Activated CD4-positive, alpha-beta T cell treated with anti-CD3 and anti-CD28 coated beads for 4 hours (primary cell): Measurements from ENCODE around the gene TSPAN4.

Source experiments
- DNase-seq, 2 donors: peaks; one replicate each; pipeline ENCODE4 v3.0.0-alpha.2; 2020

Gene TSPAN4

GRCh38 chr11:853682-854448, 11.2 kb downstream of the TSPAN4 start:
- no peak for DNase-seq

GRCh38 chr11:854601-855329, 12.1 kb downstream of the TSPAN4 start:
- no peak for DNase-seq

DNA sequence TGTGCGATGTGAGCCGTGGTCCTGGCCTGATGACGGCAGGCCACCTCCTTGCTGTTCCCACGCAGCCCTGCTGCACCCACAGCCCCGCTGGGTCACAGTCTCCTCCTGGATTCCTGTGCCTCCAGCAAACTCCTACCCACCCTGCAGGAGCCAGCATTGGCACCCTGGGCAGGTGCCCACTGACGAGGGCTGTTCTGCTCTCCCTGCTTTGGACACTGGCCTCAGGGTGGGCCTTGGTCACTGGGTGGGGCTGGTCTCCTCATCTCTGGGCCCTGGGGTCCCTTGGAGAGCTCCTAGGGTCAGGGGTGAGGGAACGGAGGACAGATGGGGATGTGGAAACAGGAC, 12.7 kb downstream of the TSPAN4 start:
- DNase-seq, result no peak

- DNase-seq, result no peak
Observed at GRCh38 chr11:855796-856195, 13.1 kb downstream of the TSPAN4 start.

GRCh38 chr11:856397-856796, 13.7 kb downstream of the TSPAN4 start:
- no peak for DNase-seq

DNA sequence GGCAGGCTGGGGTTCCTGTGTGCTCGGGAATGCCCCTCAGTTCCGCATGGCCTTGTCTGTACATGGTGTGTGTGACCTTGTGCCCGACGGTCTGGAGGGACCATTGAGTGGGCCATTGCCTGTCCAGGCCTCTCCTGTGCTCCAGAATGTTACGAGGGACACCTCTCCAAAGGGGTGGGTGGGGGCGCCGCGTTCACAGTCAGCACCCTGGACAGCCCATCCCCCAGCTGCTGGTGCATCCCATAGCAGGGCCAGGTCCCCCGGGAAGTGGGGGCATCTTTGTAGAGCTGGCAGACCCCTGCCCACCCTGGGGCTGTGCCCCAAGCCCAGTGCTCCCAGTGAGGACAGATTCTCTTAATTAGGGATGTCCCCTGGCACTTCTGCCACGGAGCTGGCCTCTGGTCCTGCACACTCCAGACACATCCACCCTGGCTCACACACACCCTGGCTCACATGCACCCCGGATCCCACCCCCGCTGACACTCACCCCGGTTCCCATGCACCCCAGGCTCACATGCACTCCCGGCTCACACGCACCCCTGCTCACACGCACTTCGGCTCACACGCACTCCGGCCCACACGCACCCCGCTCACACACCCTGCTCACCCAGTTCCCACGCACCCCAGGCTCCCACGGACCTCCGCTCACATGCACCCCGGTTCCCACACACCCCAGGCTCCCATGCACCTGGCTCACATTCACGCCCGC, 15.6 kb downstream of the TSPAN4 start:
- no peak for DNase-seq

DNA sequence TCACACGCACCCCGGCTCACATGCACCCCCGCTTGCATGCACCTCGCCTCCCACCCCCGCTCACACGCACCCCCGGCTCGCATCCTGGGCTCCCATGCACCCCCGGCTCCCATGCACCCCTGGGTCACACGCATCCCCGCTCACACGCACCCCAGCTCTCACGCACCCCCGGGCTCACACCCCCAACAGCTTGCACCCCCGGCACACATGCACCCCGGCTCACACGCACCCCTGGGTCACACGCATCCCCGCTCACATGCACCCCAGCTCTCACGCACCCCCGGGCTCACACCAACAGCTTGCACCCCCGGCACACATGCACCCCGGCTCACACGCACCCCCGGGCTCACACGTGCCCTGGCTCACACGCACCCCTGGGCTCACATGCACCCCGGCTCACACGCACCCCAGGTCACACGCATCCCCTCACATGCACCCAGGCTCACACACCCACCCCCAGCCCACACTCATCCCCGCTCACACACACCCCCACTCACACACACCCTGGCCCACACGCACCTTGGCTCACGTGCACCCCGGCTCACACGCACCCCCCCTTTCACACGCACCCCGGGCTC, 16.2 kb downstream of the TSPAN4 start:
- DNase-seq, result no peak

DNA sequence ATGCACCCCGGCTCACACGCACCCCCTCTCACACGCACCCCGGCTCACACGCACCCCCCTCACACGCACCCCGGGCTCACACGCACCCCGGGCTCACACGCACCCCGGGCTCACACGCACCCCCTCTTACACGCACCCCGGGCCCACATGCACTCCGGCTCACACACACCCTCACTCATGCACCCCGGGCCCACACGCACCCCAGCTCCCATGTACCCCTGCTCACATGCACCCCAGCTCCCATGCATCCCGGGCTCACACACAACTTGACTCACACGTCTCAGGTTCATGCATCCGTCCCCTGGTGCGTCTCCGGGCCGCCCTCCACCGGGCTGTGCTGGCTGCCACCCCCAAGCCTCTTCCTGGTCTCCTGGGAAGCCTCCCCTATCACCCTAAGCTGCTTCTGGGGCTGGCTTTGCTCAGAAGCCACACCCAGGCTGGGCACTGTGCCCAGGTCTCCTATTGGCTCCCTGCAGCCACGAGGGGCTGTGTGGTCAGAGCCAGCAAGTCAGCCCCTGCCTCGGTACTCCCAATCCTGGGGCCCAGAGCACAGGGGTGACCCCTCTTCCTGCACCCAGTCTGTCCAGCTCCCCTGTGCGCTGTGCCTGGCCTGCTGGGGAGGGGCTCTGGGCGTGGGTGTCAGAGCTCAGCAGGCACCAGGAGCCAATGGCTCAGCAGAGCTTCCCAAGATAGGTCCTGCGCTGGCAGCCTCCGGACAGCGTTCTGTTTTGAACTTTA, 16.9 kb downstream of the TSPAN4 start:
- no peak for DNase-seq

DNA sequence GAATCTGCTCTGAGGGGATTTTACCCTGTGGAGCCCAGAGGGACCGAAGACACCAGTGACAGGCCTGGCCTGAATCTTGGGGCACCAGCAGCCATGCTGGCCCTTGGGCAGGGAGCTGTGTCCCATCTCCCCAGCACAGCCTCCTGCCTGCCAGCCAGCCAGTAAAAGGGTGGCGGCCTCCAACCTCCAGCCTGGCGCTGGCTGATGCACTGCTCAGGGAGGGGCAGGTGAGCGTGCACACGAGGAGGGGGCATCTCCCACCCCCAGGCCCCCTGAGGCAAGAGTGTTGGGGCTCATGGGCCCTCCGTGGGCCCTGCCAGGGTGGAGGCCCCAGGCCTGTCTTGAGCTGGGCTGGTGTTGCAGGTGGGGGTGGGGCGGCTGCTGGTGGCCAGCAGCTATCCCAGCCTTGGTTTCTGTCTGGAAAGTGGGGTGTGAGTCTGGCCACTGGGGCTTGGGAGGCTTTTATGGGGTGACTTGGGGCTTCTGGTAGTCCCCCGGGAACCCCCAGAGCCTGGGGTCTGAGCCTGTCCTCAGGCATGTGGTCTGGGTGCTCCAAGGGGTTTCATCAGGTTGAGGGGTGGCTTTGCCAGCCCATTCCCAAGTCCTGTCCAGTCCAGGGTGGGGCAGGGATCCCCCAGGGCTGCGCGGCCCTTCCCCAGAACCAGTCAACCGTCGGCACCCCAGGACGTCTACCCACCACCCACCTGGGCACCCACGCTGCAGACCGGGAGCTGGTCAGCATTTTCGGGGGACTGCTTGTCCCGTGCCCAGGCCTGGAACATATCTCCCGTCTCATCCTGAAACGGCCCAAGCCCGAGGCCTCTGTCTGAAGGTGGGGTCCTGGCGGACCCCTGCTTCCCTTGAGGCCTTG, 17.8 kb downstream of the TSPAN4 start:
- DNase-seq, result no peak

- no peak for DNase-seq
Observed at GRCh38 chr11:861105-861479, 18.4 kb downstream of the TSPAN4 start.

DNA sequence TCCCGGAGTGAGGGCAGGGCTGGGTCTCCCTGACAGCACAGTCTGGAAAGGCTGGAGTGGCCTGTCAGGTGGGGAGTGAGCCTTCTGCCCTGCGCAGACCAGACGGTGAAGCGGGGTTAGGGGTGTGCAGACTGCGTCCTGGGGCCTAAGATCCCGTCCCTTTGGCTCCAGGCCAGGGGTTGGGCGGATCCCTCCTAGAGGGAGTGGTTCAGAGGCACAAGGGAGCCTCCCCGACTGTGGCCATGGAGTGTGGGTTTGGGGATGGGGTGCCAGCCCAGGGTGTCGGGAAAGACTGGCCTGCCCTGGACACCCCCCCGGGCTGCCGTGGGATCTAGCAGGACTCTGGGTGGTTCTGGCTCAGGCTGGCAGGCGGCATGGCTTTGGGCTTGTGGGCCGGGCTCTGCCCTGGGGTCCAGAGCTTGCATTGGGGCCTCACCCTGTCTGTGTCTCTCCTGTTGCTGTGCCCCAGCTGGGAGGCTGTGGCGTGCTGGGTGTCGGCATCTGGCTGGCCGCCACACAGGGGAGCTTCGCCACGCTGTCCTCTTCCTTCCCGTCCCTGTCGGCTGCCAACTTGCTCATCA, 19.5 kb downstream of the TSPAN4 start:
- no peak for DNase-seq

DNA sequence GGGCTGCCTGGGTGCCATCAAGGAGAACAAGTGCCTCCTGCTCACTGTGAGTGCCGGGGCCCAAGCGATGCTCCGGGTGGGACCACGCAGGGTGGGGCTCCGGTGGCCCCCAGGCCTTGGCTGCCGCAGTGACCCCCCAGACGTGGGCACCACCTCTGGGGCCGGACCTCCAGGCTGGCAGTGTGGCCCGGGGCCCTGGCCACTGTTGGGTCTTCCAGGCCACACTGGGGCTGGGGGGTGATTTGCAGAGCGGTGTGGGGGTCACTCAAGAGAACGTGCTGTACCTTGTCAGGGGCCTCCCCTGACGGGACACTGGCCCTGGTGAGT, 20.0 kb downstream of the TSPAN4 start:
- no peak for DNase-seq

DNA sequence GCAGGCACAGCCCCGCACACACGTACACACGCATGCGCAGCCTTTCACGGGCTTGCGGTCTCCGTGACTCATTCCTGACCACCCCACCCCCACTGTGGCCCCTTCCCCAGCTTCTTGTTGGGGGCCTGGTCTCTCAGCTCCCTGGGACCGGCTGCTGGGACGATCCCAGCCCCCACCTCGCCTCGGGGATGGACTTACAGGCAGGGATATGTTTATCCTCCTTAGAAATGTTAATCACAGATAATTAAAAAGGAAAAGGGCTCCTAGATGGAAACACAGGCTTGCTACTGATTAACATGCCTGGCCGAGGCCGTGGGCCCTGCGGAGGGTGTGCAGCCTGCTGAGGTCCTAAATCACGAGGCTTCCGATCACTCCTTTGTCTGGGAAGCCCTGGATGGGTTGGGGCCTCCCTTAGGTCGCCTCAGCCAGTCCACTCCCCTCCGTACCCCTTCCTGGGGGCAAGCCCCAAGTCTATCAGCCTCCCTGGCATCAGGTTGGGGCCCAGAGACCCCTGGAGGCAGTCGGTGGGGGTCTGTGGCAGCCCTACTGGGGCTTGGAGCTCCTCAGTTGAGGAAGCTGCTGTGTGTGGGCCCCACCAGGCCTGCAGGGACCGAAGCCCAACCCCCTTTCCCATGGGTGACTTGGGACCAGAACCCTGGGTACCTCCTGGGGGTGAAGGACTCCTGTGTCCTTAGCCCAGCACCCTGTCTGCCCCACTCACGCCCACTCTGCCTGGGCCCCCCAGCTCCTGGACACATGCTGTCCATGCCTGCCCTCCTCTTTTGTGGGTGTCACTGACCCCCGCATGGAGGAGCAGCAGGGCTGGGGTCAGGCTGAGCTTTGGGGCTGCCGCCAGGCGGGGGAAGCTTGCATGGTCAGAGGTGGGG, 20.6 kb downstream of the TSPAN4 start:
- DNase-seq, result no peak

DNA sequence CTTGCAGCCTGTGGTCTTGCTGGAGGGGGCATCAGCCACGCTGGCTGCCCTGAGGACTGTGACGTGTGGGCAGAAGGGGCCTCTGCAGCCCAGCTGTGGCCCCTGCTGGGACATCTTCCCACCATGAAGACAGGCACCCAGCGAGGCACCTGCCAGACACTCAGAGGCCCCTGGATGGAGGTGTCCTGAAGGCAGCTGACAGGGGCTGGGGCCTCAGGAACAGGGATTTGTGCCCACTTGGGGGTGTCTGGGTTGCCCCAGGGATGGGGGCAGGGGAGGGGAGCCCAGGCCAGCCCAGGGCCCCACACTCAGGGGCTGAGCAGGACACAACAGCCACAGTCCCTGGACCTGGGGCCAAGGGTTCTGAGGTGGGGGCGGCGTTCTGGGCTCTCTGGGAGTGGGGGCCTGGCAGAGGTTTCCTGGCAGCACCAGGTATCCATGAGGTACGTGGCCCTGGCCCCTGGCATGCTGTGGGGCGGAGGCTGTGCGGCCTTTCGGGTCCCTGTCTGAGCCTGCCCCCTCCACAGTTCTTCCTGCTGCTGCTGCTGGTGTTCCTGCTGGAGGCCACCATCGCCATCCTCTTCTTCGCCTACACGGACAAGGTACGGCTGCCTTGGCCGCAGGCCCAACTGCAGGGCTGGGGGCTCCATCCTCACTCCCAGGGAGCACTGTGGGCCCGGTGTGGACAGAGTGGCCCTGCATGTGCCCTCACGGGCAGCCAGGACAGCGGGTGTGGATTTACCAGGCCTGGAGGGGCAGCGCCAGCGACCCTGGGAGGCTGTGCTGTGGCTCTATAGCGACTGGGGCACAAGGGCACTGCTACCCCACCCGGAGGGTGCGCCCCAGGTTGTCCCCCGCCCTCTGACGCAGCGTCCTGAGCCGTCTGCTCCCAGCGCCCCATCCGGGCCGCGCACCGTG, 21.5 kb downstream of the TSPAN4 start:
- no peak for DNase-seq

DNA sequence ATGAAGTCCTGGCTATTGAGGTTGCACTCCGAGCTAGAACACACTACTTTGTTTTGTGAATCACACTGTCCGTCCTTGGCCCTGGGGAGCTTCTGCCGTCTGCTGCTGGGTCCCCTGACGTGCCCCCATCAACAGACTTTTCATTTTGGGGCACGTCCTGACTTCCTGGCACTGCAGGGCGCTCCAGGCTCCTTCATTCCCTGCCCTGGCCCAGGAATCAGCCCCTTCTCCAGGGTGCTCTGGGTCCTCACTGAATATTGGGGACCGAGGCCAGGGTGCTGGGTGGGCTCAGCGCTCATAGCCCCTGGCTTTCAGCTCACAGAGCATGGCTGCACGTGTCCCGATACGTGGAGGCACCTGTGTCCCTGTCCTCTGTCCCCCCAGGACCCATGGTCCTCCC, 22.2 kb downstream of the TSPAN4 start:
- DNase-seq, result no peak

GRCh38 chr11:865462-866430, 23.1 kb downstream of the TSPAN4 start:
- DNase-seq, result no peak

- no peak for DNase-seq
Observed at GRCh38 chr11:866481-866880, 23.8 kb downstream of the TSPAN4 start.

GRCh38 chr11:867856-868358, 25.3 kb downstream of the TSPAN4 start:
- no peak for DNase-seq
